Fibroblast of skin of right biceps (primary cell): ENCODE data around the gene USH1G.
"Not testable (repeated sequence)": the region's sequence is repeated elsewhere in the genome, so short reads cannot be mapped to it uniquely, and the experiment has no call there.

Source experiments
- DNase-seq: peaks from one replicate; pipeline ENCODE4 v3.0.0-alpha.2; 2013

Gene USH1G

DNA sequence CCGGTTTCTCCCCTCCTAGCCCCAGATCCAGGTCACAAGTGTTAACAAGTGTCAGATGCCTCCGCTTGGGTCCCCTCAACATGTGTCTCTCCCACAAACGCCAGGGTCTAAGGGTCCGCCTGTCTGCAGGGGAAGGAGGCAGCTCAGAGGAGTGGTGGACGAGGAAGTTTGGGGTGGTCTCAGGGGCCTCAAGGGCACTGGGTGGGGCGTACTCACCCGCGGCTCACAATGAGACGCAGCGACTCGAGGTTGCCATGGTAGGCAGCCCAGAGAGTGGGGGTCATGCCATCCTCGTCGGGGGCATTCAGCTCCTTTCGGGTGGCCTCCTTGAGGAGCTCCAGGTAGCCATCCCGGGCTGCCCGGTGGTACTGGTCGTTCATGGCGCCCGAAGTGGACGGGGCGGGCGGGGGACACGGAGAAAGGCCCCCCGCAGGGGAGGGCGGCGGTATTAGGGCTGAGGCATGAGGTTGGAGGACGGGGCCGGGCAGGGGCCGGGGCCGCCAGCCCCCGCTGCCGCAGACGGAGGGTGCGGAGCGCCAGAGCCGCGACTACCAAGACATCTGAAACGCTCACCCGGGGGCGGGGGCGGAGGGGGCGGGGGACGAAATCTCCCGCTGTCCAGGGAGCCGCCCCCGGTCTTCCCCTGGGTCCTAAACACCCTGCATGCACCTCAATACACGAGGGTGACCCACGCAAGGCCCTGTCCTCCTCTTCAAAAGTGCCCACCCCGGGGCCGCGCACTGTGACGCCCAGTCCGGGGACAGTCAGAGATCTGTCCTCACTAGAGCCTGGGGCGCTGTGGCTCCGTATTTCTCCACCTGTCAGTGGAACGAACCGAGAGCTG, at the start of gene USH1G:
Gene USH1G, minus strand, starts transcription at position 562 of the 844 bp plus-strand sequence. Its CDS starts 182 bp downstream, at position 380.
- DNase-seq = no peak

DNA sequence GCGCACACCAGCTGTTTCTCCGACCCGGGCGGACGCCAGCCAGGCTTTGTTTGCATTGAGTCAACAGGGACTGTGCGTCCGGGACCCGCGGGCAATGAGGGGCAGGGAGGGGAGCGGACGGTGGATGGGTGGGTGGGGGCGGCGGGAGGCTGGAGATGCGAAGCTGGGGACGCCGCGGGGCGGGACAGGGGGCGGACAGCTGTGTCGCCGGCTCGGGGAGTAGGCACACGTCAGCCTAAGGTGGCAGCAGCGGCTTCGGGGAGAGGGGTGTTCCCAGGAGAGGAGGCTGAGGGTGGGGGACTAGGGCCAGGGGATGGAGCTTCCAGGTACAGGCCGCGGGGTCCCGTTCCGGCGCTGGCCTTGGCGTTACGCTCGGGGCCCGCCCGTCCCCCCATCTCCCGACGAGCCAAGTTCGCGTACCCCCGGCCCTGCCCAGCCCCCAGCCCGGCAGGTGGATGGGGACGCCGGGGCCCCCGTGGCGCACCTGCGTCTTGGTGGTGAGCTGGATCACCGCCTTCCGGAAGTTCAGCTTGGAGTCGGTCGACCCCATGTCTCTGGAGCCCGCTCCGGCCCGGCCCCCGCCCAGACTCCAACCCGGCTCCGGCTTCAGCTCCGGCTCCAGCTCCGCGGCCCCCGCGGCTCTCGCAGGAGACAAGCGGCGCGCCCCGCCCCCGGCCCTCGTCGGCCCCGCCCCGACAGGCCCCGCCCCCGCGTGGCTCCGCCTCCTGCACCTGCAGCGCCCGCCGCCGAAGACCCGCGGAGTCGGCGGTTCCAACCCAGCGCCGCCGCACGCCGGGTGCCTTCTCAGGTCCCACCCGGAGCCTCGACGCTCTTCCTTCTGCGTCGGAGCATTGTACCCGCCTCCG, 49.3 kb upstream of the USH1G start, which contains the start of gene HID1:
Gene HID1, minus strand, starts transcription at position 653 of the 866 bp plus-strand sequence. Its CDS starts 103 bp downstream, at position 550.
- DNase-seq = no peak

DNA sequence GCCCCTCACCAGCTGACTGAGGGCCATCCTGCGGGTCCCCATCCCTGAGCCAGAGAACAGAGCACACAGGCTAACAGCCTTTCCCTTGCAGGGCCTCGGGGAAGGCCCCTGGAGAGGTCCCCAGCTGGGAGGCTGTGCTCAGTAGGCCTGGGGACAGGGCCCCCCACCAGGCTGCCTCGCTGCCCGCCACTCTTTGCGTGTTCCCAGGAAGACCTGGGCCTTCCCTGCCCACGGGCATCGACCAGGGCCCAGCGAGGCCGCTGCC, 48.7 kb upstream of the USH1G start:
- DNase-seq = no peak

DNA sequence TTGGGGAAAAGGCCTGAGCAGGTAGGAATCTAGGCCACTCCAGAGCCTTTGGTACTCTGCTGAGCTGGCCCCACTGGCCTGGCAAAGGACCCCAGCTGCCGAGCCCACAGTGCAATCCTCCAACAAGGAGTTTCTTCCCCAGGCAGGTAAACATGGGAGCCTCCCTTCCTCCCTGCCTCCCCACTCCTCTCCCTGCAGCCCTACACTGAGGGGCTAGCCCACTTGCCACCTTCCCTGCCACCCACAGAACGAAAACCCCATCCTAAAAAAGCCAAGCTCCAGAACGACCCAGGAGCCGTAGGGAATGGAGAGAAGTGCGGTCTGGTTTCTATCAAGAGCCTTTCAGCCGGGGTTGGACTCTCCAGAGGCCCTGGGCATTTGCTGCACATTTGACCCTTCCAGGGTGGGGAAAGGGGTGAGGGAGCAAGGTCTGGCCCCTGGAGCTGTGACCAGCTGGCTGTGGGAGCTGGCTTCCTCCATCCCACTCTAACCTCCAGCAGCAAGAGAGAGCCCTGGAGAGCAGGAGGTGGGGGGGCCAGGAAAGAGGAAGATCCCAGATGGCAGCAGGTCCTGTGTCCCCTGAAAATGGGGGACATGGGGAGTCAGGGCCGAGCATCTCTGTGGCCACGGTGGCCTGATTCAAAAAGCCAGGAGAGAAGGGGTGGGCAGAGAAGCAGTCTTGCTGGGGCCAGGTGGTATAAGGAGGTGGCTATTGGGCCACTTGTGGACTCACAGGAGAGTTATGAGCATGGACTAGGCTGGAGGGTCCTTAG, 48.2 kb upstream of the USH1G start:
- DNase-seq = no peak

DNA sequence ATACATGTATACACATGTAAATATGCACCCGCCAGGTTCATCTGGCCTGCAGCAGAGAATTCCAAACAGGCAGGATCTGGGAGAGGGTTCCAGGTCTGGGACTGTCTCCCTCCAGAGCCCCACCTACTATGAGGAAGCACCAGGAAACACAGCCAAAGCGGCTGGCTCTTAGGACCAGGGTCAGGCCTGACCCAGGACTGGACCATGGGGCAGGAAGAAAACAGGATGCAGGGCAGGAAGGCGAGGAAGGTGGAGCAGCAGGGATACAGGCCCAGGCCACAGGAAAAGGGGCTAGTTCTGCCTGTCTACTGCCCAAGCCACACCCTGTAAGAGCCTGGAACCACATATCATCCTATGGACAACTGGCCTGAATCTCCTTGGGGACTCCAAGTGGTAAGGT, 47.3 kb upstream of the USH1G start:
- no peak for DNase-seq

DNA sequence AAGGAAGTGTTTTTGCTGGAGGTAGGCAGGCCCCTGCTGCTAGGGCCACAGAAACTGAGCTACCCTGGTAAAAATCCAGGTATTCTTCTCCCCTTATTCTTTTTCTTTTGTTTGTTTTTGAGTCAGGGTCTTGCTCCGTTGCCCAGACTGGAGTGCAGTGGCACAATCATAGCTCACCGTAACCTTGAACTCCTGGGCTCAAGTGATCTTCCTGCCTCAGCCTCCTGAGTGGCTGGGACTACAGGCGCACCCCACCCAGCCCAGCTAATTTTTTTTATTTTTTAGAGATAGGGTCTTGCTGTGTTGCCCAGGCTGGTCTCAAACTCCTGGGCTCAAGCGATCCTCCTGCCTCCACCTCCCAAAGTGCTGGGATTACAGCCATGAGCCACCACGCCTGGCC, 46.4 kb upstream of the USH1G start:
- DNase-seq = not testable (repeated sequence)

DNA sequence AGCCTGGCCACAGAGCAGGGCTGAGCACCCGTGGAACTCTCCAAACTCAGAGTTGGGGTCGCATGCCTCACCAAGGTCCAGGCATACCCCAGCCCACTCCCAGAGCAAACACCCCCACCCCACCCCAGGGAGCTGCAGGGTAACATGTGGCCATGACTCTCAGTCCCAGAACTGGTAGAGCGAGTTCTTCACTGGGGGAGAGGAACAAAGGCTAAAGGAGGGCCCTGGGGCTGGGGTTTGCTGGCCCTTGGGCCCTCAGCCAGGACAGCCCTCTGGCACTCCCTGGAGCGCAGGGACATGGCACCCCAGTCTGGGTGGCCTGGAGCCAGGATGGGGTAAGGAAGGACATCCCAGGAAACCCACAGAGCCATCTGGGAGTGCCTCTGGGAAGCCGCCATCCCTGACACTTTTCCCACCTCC, 45.3 kb upstream of the USH1G start:
- no peak for DNase-seq

DNA sequence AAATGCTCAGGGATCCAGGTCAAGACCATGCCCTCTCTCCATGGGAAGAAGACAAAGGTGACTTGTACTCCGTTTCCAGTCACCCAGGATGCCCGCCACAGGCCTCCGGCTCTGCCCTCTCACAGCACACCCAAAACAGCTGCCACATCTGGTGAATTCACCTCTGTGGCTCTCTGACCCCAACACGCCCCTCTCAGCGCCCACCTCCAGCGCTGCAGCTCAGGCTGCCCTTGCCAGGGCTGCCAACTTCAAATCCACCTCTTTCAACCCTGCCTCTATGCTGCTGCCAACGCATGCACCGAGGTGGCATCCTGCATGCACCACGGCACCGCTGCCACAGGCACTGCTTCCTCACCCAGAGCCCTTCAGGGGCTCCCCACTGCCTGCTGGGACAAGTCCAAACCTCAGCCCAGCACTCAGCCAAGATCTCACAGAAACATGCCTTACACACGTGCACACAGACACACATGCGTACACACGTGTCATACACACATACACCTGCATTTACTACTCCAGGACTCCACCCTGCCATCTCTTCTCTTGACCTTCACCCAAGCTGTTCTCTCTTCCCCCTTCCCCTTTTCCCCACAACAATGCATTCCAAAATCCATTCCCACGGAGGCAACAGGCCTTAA, 42.0 kb upstream of the USH1G start:
- no peak for DNase-seq

DNA sequence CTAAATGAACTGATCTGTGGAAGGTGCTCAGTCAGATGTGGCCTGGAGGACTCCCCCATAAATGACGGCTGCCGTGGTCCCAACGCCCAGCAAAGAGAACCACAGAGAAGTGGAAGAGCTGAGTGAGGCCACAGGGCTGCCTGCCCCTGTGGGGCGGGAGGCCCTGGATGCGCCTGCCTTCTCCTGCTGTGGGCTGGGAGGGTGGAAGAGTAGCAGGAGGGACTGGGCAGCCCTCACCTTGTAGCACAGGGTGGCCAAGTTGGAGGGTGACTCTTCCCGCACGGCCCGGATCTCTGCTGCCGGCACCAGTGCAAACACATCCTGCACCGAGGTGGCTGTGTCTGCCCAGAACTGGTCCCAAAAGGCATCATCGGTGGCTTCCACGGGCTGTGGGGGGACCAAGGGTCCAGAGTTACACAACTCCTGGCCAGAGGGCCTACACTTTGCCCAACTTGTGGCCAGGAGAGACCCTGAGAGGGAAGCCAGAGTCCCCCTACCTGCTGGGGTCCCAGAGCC, 41.2 kb upstream of the USH1G start:
- no peak for DNase-seq

DNA sequence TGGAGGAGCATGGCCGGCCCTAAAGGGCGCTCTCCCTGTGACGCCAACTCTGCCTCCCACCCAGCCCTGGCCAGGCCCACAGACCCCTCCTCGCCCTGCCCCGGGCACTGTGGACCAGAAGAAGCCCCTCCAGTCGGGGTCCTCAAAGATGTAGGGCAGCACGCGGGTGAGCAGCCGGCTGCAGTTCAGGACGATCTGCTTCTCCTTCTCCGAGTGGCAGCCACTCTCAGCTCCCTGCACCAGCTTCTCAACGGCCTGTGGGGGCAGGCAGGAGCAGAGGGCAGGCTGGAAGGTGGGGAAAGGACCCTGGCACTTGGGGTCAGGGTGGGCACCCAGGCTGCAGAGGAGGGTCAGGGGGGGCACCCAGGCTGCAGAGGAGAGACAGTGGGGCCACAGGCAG, 40.6 kb upstream of the USH1G start:
- DNase-seq = no peak

DNA sequence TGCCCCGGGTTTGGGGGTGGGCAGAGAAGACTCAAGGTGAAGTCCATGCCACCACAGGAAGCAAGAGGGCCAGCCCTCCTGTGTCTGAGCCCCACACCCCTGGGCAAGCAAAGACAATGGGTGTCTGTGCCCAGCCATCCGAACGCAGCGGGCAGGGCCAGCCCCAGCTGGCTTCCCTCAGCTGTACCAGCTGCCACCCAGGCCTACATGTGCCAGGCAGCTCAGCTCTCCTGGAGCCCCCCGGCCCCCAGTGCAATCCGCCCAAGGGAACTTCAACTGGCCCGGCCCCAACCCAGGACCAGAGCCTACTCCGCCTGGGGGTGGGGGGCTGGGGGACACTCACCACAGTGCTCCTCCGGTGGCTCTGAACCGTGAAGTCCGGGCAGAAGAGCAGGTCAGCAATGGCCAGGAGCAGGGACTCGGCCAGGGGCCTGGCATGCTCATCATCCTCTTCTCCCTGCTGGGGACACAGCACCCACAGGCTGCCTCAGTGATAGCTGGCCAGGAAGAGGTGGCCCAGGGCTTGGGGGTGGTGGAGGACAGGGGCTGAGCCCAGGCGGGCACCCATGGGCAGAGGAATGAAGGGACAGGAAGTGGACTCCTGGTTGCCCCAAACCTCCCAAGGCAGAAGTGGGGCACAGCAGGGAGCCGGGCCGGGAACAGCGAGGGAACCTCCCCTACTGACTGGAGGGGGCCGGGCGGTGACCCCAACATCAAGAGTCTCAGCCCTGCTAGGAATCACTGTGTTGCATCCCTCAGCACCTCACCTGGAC, 39.8 kb upstream of the USH1G start:
- DNase-seq = no peak

DNA sequence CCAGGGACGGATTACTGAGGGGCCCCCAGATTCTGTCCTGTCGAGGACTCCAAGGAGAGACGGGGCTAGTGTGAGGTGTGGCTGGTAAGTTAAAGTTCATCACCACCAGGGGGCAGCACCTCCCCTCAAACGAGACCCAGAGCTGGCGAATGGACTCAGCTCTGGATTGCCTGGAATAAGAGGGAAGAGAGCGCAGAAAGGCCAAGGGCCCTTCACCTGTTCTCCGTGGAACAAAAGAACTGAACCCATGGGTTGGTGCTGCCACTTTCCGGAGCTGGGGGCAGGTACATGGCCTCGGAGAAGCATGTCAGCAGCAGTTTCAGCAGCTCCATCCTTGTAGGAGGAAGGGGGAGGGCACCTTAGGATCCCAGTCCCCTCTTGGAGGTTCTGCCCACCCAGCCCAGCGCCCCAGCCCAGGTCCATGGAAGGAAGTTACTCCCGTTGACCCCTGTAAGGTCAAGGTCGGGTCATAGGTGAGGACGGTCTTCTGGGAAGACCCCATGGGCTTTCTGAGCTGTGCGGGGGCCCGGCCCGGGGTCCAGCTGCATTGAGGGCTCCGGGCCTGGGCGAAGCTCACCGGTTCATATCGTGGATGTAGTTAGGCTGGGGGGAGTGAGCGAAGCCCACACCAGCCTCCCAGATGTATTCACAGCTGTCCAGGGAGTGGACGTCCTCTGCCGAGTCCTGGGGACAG, 38.7 kb upstream of the USH1G start:
- DNase-seq = peak; percentile 79

DNA sequence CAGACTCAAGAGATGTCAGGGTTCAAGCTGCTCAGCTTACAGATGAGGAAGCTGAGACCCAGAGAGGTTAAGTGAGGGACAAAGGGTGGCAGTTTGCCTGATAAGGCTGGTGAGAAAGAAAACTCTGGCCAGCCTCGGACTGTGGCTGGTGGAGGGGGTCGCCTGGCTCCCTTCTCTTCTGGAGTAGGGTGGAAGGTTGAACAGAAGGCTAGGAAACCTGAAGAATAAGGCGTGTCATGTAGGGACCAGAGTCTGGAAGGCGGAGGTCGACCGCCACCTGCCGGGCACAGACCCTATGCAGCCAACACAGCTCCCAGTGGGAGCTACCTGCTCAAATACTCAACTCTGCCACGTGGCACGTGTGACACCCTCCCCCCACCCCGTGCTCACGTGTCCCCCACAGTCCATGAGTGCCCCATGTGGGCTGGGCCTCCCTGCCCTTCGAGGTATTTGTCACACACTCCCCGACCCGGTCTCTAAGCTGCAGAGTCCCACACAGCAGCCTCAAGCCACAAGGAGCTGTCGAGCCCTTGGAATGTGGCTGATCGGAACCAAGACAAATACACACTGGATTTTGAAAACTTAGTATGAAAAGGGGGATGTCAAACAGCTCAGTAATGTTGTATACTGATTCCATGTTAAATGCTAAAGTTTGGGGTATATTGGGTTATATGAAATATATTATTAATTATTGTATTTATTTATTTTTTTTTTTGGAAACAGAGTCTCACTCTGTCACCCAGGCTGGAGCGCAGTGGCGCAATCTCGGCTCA, 37.7 kb upstream of the USH1G start:
- DNase-seq = peak; percentile 54

DNA sequence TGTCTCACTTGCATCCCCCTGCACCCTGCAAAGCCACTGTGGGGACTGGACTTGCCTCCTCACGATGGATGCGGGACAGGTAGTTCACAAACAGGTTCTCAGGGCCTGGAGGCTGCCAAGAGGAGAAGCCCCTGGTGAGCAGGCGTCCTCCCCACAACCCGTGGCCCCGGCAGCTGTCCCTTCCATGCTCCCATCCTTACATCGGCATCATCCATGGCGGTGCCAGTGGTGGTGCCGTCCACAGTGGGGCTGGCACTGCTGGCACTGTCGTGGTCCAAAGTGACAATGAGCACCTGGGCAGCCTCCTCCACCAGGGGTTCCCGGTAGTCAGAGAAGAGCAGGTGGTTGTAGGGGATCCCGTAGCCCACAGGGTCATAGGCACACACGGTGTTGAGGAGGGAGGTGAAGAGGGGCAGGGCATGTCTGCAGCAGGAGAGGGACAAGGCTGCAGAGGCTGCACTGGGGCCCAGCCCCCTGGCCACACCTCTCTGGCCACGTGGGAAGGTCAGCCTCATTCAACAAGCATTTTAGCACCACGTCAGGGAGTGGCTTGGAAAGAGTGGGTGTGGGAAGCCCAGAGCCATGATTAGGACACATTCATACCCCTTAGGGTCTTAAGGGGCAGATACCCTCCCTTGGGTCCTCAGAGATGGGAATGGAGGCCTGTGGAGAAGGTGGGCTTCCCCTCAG, 36.9 kb upstream of the USH1G start:
- no peak for DNase-seq

DNA sequence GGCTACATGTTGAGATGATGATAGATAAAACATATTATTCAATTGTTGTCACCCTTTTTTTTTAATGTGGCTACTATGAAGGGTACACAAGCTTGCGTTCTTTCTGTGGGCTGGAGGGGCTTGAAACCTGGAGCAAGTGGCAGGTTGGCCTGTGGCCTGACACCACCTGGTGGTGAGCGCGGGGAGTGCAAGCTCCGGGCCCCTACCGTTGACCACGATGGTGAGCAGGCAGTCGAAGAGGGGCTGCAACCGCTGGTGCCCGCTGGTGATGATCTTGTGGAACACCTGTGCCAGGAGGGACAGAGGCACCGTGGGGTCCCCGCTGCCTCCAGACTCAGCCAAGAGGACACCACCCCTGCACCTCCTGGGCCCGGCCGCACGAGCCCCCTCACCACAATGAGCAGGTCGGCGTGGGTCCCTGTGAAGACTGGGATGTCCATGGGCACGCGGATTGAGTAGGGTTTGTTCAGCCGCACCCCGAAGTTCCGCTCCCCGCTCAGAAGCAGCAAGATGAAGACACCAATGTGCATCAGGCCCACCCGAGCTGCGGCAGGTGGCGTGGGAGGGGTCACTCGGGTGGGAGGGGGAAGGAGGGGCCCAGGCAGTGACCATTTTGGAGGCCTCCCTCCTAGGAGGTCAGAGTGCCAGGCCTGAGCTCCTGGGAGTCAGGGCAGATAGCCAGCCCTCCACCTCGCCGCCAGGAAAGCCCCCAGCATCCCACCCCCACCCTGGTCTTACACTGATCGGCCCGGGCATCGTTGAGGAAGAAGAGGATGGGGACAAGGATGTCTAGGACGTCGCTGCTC, 35.1 kb upstream of the USH1G start:
- peak; percentile 36 for DNase-seq

DNA sequence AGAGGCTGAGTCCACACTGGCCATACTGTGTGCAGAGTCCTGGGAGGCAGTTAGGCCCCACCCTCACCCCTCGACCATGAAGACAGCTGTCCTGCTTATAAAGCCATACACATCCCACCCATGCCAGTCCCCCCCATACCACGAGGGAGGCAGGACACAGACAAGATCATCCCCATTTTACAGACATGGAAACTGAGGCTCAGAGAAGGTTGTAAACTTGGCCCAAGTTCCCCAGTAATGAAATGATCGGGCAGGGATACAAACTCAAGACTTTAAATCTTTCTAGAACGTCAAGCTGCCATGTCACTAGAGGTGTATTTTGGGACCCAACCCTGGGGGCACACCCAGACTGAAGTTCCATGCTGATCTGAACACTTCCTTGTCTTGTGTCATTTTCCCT, 33.0 kb upstream of the USH1G start:
- DNase-seq = no peak

DNA sequence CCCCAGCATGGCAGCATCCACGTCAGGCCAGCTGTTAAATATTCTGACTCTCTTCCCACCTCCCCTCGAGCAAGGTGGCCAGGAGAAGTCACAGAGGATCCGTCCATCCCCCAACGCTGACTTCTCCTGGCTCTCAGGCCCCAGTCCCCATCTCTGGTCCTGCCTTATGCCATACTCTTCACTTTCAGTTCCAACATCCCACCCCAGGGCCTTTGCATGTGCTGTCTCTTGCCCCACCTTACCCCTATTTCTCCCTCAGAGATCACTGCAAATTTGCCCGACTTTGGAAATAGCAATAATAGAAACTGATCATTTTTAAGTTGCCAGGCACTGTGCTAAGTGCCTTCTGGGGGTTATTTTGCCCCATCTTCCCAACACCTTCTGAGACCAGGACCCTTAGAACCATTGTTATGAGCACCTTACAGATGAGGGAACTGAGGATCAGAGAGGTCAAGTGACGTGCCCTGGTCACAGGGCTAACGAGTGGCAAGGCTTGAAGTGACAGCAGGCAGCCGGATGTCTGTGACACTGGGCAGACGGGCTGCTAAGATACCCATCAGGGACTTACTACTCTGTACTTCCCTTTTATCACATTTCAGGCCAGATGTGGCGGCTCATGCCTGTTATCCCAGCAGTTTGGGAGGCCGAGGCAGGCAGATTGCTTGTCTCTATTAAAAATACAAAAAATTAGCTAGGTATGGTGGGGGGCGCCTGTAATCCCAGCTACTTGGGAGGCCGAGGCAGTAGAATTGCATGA, 31.8 kb upstream of the USH1G start:
- no peak for DNase-seq

DNA sequence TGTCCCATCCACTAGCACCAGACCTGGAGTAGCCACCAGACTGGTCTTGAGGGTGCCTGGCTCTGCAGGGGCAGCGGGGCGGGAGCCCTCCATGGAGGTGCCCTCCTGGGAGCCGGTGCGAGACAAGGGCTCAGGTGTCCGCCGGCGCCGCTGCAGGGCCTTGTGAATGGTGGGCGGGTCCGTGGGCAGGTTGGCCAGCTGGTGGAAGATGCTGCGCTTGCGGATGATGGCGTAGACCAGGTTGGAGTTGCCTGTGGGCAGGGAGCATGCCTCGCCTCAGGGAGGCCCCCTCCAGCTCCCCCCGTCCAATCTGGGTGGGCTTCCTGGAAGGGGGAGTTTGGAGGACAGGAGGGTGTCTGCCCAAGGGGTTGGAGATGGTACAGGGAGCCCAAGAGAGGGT, 31.1 kb upstream of the USH1G start:
- DNase-seq = no peak
